Osteoblast (primary cell): ENCODE data around the gene DCAF6. TPM values are rescaled to one million over a fixed set of nuclear protein-coding genes. Genes with fewer than 3 reads are reported as not detected.

Experiments used
- DNase-seq: peaks from one replicate; pipeline ENCODE4 v3.0.0; 2011; ENCODE audit warnings: low spot score, mixed read lengths; ENCODE audit not compliant: insufficient read length; ENCODE audit errors: missing footprints
- H2AFZ ChIP-seq: 2 replicates; pipeline ENCODE4 v1.6.0; 2011; ENCODE audit warnings: mild to moderate bottlenecking, low read length
- H3K27ac ChIP-seq: 2 replicates; pipeline ENCODE4 v1.5.1; 2011; ENCODE audit warnings: mild to moderate bottlenecking, low read depth, low read length, moderate library complexity
- H3K27me3 ChIP-seq: 2 replicates; pipeline ENCODE4 v1.6.0; 2012; ENCODE audit warnings: mild to moderate bottlenecking, control low read depth, inconsistent platforms, low read length, moderate library complexity; ENCODE audit not compliant: insufficient read depth
- H3K36me3 ChIP-seq: 2 replicates; pipeline ENCODE4 v1.5.1; 2011; ENCODE audit warnings: mild to moderate bottlenecking, low read length, control low read depth, moderate library complexity; ENCODE audit not compliant: insufficient read depth
- H3K4me1 ChIP-seq: 2 replicates; pipeline ENCODE4 v1.5.1; 2011; ENCODE audit warnings: mild to moderate bottlenecking, low read length, control low read depth, moderate library complexity; ENCODE audit not compliant: insufficient read depth
- H3K4me2 ChIP-seq: 2 replicates; pipeline ENCODE4 v1.6.0; 2011; ENCODE audit warnings: mild to moderate bottlenecking, low read length; ENCODE audit not compliant: insufficient read depth
- H3K4me3 ChIP-seq: fragments of 200-600 bp; sonication (generic); 3 replicates; pipeline ENCODE4 v1.5.1; 2012; ENCODE audit warnings: mild to moderate bottlenecking, low read length, inconsistent platforms; ENCODE audit not compliant: insufficient read depth
- H3K79me2 ChIP-seq: 2 replicates; pipeline ENCODE4 v1.6.0; 2012; ENCODE audit warnings: mild to moderate bottlenecking, low read length, control low read depth, inconsistent platforms; ENCODE audit not compliant: insufficient read depth
- H3K9me3 ChIP-seq: 2 replicates; pipeline ENCODE4 v1.5.1; 2011; ENCODE audit warnings: low read depth, low read length, control low read depth
- H4K20me1 ChIP-seq: 2 replicates; pipeline ENCODE4 v1.6.0; 2012; ENCODE audit warnings: mild to moderate bottlenecking, low read length, control low read depth; ENCODE audit not compliant: insufficient read depth
- total RNA-seq: library from RNA; depleted of rRNA; stranded (reverse); fragments of >200 nt; gene quantifications from 2 replicates; pipeline ENCODE4 v1.2.3, GENCODE V29; 2012
- TF ChIP-seq, protein P1 (sequence below): IDR thresholded peaks from 2 replicates; pipeline ENCODE4 v1.5.1; 2011; ENCODE audit warnings: mild to moderate bottlenecking, low read depth, low read length, moderate library complexity; ENCODE audit errors: extremely low read depth

The DCAF6 gene
- total RNA-seq, 1 donor, result 91.6 TPM

DNA sequence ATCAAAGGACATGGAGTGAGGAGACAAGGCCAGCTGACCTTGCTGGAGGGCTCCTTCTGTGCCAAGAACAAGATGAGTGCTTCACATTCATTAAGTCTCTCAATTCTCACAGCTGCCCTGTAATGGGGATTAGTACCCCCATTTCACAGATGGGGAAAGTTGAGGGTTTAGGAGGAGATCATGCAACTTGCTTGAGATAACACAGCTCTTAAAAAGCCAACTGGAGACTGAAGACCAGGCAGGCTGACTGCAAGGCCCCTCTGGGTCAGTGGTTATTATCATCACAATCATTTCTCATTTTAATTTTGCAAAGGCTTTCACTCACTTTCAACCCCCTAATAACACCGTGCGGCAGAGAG lies 153.5 kb downstream of the DCAF6 start:
- no peaks in the 10 kb centered on the region for H3K36me3 ChIP-seq
- no peak overlapping the region for H3K4me3 ChIP-seq
- no peak overlapping the region for H3K4me2 ChIP-seq
- H2AFZ ChIP-seq, result no peak overlapping the region
- no peaks in the 10 kb centered on the region for H3K9me3 ChIP-seq
- no peaks in the 10 kb centered on the region for H3K79me2 ChIP-seq
- DNase-seq, result no peak
- H3K27ac ChIP-seq, result no peak overlapping the region
- no peaks in the 10 kb centered on the region for H3K27me3 ChIP-seq
- TF ChIP-seq, protein P1, sequence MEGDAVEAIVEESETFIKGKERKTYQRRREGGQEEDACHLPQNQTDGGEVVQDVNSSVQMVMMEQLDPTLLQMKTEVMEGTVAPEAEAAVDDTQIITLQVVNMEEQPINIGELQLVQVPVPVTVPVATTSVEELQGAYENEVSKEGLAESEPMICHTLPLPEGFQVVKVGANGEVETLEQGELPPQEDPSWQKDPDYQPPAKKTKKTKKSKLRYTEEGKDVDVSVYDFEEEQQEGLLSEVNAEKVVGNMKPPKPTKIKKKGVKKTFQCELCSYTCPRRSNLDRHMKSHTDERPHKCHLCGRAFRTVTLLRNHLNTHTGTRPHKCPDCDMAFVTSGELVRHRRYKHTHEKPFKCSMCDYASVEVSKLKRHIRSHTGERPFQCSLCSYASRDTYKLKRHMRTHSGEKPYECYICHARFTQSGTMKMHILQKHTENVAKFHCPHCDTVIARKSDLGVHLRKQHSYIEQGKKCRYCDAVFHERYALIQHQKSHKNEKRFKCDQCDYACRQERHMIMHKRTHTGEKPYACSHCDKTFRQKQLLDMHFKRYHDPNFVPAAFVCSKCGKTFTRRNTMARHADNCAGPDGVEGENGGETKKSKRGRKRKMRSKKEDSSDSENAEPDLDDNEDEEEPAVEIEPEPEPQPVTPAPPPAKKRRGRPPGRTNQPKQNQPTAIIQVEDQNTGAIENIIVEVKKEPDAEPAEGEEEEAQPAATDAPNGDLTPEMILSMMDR, result no peak
- H3K4me1 ChIP-seq, result peaks cover 10% of the 10 kb centered on the region
- no peaks in the 10 kb centered on the region for H4K20me1 ChIP-seq

DNA sequence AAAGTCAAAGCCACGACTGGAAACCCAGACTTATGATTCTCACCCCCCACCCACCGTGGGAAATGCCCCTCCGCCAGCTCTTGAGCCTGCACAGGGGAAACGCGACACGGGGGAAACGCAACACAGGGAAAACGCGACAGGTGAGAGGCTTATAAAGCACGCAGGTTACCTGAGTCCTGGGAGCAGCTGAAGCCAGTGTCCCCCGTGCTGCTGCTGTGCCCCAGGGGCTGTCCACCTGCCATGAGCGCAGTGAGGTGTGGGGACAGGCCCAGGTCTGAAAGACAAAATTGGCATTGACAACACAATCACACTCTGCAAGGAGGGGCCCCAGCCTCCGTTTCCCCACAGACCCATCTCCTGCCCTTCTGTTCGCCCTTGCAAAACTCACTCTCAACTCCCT lies 153.9 kb downstream of the DCAF6 start:
- no peaks in the 10 kb centered on the region for H3K9me3 ChIP-seq
- DNase-seq, result no peak
- TF ChIP-seq, protein P1, result no peak
- H3K27me3 ChIP-seq, result no peaks in the 10 kb centered on the region
- no peaks in the 10 kb centered on the region for H3K79me2 ChIP-seq
- H3K36me3 ChIP-seq, result no peaks in the 10 kb centered on the region
- H3K4me2 ChIP-seq, result no peak overlapping the region
- H3K27ac ChIP-seq, result no peak overlapping the region
- no peaks in the 10 kb centered on the region for H4K20me1 ChIP-seq
- H2AFZ ChIP-seq, result no peak overlapping the region
- peaks cover 7% of the 10 kb centered on the region for H3K4me1 ChIP-seq
- no peak overlapping the region for H3K4me3 ChIP-seq

DNA sequence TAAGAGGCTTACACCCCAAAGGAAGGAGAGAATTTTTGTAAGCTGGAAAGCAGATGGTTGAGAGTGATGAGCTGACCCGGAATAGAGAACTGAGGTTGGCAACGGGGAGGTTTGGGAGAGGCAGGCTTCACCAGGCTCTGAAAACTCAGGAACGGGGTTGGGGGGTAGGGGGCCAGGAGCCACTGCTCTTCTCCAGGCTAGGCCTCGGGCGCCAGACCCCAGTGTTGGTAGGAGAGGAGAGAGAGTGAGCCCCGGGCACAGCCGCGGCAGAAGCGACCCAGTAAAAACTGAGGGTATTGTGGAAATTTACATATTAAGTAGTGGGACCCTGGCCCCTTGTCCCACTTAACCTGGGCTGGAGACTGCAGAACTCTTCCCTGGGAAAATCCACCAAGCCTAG lies 154.6 kb downstream of the DCAF6 start:
- no peak overlapping the region for H3K27ac ChIP-seq
- no peak overlapping the region for H2AFZ ChIP-seq
- no peak overlapping the region for H3K4me3 ChIP-seq
- H3K9me3 ChIP-seq, result no peaks in the 10 kb centered on the region
- H3K36me3 ChIP-seq, result no peaks in the 10 kb centered on the region
- TF ChIP-seq, protein P1, result no peak
- DNase-seq, result no peak
- no peaks in the 10 kb centered on the region for H3K27me3 ChIP-seq
- H4K20me1 ChIP-seq, result no peaks in the 10 kb centered on the region
- no peaks in the 10 kb centered on the region for H3K79me2 ChIP-seq
- H3K4me1 ChIP-seq, result peaks cover 7% of the 10 kb centered on the region
- no peak overlapping the region for H3K4me2 ChIP-seq

DNA sequence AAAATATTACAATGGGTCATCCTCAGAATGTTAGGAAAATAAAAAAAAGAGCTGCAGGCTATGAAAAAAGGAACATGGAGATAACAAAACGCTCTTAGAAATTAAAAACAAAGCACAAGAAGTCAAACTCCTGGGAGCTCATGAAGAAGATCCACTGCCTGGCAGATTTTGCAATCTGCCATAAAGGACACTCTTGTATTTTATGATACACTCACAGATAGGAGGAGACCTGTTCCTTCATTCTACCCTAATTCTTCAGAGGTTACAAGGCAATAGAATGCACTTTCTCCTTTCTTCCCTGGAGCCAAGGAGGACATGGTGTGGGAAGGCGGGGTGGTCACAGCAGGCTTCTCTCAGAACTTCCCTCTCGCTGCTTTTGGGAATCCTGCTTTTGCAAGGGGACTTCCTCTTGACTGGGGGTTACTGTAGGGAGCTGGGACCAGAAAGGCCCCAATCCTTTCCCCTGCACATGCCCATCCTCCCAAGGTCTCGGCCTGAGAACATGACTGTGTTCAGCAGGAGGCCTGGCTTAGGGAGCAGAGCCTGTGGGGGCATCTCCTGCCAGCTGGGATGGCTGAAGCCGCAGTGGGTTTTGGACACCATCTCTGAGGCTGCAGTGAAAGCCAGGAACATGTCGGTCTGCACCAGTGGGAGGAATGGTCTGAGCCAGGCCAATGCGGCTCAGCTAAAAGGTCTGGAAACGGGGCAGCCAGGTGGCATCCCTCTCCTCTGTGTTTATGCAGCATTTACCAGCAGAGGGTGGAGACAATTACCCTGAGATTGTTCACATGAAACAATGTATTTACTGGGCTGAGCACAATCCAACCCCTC lies 155.5 kb downstream of the DCAF6 start:
- H2AFZ ChIP-seq, result no peak overlapping the region
- no peaks in the 10 kb centered on the region for H3K27me3 ChIP-seq
- H3K4me1 ChIP-seq, result peaks cover 7% of the 10 kb centered on the region
- no peak for DNase-seq
- H3K79me2 ChIP-seq, result no peaks in the 10 kb centered on the region
- TF ChIP-seq, protein P1, result no peak
- H3K9me3 ChIP-seq, result no peaks in the 10 kb centered on the region
- H3K27ac ChIP-seq, result no peak overlapping the region
- H3K4me2 ChIP-seq, result no peak overlapping the region
- no peak overlapping the region for H3K4me3 ChIP-seq
- H4K20me1 ChIP-seq, result no peaks in the 10 kb centered on the region
- no peaks in the 10 kb centered on the region for H3K36me3 ChIP-seq
